ENCODE results near the gene TEX30.
"Not testable (repeated sequence)": the region's sequence is repeated elsewhere in the genome, so short reads cannot be mapped to it uniquely, and the experiment has no call there.

- TF ChIP-seq CTCF (IDR thresholded peaks at IDR 0.05; ENCODE audit: extremely low read depth in 1 of 2, insufficient read depth in 1 of 2, low read depth in 1 of 2, low read length in 2 of 2); POLR2A (IDR thresholded peaks at IDR 0.05; ENCODE audit: low read depth, low read length); POLR2AphosphoS5 (IDR thresholded peaks at IDR 0.05; ENCODE audit: insufficient read depth, low read depth, low read length); EZH2 (IDR thresholded peaks at IDR 0.05; ENCODE audit: borderline replicate concordance, low read depth, low read length, severe bottlenecking); FOS (IDR thresholded peaks at IDR 0.05; ENCODE audit: borderline replicate concordance, insufficient read depth, low read length): not testable (repeated sequence)
Observed at GRCh38 chr13:102780656-102781055, 7.1 kb upstream of the TEX30 start.

All from endothelial cell of umbilical vein (primary cell).